Measurements from ENCODE around the gene TUBGCP6. TPM values are rescaled to one million over a fixed set of nuclear protein-coding genes. Genes with fewer than 3 reads are reported as not detected.

Gene TUBGCP6
- total and polyA plus RNA-seq, 8 donors = 37.8 to 112 (median 50.2) TPM

DNA sequence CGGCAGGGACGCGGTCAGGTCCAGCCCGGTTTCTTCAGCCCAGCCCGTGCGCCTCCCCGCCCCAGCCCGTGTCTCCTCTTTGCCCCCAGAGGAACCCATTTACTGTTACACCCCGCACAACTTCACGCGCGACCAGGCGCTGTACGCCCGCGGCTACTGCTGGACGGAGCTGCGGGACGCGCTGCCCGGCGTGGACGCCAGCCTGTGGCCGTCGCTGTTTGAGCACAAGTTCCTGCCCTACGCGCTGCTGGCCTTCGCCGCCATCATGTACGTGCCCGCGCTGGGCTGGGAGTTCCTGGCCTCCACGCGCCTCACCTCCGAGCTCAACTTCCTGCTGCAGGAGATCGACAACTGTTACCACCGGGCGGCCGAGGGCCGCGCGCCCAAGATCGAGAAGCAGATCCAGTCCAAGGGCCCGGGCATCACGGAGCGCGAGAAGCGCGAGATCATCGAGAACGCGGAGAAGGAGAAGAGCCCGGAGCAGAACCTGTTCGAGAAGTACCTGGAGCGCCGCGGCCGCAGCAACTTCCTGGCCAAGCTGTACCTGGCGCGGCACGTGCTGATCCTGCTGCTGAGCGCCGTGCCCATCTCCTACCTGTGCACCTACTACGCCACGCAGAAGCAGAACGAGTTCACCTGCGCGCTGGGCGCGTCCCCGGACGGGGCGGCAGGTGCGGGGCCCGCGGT lies 67.8 kb downstream of the TUBGCP6 start:
- TF ChIP-seq POLR2A (IDR thresholded peaks at IDR 0.05) (no peak), EP300 (IDR thresholded peaks at IDR 0.05) (no peak), POLR2AphosphoS5 (IDR thresholded peaks at IDR 0.05) (no peak)
- TF ChIP-seq, protein P1, sequence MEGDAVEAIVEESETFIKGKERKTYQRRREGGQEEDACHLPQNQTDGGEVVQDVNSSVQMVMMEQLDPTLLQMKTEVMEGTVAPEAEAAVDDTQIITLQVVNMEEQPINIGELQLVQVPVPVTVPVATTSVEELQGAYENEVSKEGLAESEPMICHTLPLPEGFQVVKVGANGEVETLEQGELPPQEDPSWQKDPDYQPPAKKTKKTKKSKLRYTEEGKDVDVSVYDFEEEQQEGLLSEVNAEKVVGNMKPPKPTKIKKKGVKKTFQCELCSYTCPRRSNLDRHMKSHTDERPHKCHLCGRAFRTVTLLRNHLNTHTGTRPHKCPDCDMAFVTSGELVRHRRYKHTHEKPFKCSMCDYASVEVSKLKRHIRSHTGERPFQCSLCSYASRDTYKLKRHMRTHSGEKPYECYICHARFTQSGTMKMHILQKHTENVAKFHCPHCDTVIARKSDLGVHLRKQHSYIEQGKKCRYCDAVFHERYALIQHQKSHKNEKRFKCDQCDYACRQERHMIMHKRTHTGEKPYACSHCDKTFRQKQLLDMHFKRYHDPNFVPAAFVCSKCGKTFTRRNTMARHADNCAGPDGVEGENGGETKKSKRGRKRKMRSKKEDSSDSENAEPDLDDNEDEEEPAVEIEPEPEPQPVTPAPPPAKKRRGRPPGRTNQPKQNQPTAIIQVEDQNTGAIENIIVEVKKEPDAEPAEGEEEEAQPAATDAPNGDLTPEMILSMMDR (IDR thresholded peaks at IDR 0.05) = no peak
- Histone ChIP-seq H3K27me3 (peaks cover 6 to 88% (median 8%) of the 10 kb centered on the region in 3 donors), H3K4me1 (peaks cover 0 to 6% (median 0%) of the 10 kb centered on the region in 4 donors), H3K9me3 (no peaks in the 10 kb centered on the region), H3K36me3 (no peaks in the 10 kb centered on the region), H3K4me3 (no peak overlapping the region), H3K27ac (no peak overlapping the region)
- no peak for DNase-seq
- intact Hi-C loops (cut with DNase I; ENCODE audit: low total_unique reads) = no loop called here
- WGBS, 5 donors = 94 to 97% (median 95%) methylated on average over 74 to 76 of the region's 76 CpGs

DNA sequence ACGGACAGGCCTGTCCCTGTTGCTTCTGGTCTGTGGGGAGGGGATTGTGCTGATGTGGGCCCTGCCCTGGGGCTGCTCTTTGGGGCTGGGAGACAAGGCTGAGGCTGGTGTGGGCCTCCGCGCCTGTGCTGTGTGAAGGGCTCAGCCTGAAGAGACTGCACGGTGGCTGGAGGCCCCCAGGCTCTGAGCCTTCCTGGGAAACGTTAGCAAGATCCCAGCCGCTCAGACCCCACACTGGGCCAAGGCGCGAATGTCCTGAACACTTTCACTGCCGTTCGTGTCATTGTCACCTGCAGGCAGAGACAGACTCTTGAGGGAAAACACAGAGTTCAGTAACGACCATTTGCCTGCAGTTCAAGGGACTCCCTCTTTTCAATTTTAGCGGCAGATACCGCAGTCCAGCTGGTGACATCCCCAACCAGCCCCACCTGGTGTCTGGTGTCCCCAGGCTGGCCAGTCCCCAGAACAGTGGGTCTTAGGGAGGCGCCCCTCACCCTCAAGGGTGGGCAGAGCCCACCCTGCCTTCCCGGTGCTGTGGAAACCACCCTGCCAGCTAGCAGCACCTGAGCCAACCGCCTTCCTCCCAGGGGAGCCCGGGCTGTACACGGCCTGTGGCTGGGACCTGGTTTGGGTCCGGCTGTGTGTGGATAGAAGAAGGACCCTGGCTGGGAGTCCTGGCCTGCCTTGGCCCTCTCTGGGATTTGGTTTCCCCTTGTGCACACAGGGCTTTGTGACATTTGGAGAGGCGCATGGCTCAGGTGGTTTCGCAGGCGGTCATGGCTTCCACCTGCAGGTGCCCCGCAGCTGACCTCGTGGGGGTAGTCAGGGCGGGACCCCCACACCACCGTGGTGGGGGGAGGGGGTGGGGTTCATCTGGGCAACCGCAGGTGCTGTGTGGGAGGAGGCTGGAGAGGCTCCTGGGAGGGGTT lies 68.6 kb downstream of the TUBGCP6 start:
- intact Hi-C loops (cut with DNase I; ENCODE audit: low total_unique reads) = no loop called here
- 75 to 78% (median 76%) methylated on average over 15 to 27 of the region's 27 CpGs for WGBS, 5 donors
- no peak for DNase-seq
- H3K36me3 ChIP-seq = no peaks in the 10 kb centered on the region
- H3K27ac ChIP-seq = no peak overlapping the region
- no peak overlapping the region for H3K4me3 ChIP-seq
- H3K4me1 ChIP-seq = peaks cover 0 to 8% (median 3%) of the 10 kb centered on the region in 4 donors
- peaks cover 12 to 96% (median 14%) of the 10 kb centered on the region in 3 donors for H3K27me3 ChIP-seq
- H3K9me3 ChIP-seq = no peaks in the 10 kb centered on the region
- TF ChIP-seq POLR2A (IDR thresholded peaks at IDR 0.05) = no peak
- TF ChIP-seq, protein P1 (IDR thresholded peaks at IDR 0.05) = no peak

DNA sequence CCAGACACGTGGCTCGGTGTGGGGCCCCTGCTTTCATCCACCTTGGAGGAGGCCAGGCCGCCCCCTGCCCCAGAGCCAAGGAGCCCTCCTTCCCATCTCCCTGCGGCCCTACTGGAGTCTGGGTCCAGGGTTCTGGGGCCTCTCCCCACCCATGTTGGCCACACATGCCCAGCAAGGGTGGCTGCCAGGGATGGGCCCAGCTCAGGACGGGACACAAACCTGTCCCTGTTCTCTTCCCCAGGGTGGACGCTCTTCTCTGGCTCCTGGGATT lies 69.7 kb downstream of the TUBGCP6 start:
- Histone ChIP-seq H3K4me3 (no peak overlapping the region), H3K27ac (no peak overlapping the region), H3K36me3 (no peaks in the 10 kb centered on the region), H3K9me3 (no peaks in the 10 kb centered on the region), H3K27me3 (peaks cover 12 to 96% (median 20%) of the 10 kb centered on the region in 3 donors), H3K4me1 (peaks cover 5 to 14% (median 9%) of the 10 kb centered on the region in 4 donors)
- 87 to 92% (median 88%) methylated on average over 5 to 6 of the region's 6 CpGs for WGBS, 5 donors
- no peak for TF ChIP-seq EP300 (IDR thresholded peaks at IDR 0.05)
- TF ChIP-seq POLR2A (IDR thresholded peaks at IDR 0.05) = no peak
- intact Hi-C loops (cut with DNase I; ENCODE audit: low total_unique reads) = no loop called here
- DNase-seq = no peak

DNA sequence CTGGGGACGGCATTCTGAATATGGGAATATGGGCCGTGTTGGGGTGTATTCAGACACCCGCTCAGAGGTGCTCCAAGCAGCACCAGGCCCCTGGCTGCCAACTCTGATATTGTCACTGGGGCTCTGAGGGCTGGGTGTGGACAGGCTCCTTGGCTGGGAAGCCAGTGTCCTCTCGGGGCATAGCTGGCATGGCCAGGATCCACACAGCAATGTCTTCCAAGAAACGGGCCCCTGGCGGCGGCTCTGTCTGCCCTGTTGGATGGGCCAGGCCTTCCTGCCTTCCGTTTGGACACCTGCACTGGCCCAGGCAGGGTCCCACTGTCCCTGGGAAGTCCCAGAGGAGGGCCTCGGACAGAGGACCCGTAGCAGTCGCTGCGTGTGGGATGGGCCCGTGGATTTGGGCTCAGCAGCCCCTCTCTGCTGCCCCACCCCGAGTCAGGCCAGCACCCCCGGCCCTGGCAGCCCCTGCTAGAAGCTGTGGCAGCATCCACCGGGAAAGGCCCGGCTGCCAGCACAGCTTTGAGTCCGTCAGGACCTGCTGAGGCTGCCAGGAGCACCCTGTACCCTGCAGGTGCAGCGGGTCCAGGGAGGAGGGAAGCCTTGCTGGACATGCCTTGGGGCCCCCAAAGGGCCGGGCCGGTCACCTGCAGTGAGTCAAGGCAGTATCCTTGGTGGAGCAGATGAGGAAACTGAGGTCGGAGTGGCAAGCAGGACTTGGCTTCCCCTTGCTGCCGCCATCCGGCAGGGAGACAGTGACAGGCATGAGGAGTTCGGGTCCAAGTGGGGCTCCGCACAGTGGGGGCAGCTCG lies 70.2 kb downstream of the TUBGCP6 start:
- intact Hi-C loops (cut with DNase I; ENCODE audit: low total_unique reads) = no loop called here
- 83 to 88% (median 87%) methylated on average over 15 to 27 of the region's 27 CpGs for WGBS, 5 donors
- no peak for DNase-seq

More for the DNA sequence above, 70.2 kb downstream of the TUBGCP6 start:
- no peak overlapping the region for H3K4me3 ChIP-seq
- H3K27ac ChIP-seq = no peak overlapping the region
- H3K4me1 ChIP-seq = peaks cover 9 to 18% (median 14%) of the 10 kb centered on the region in 4 donors
- no peaks in the 10 kb centered on the region for H3K36me3 ChIP-seq
- no peaks in the 10 kb centered on the region for H3K9me3 ChIP-seq
- no peak for TF ChIP-seq POLR2A (IDR thresholded peaks at IDR 0.05)
- TF ChIP-seq, protein P1 (IDR thresholded peaks at IDR 0.05) = no peak
- TF ChIP-seq EP300 (IDR thresholded peaks at IDR 0.05) = no peak
- peaks cover 17 to 96% (median 25%) of the 10 kb centered on the region in 3 donors for H3K27me3 ChIP-seq

Measured in stomach (tissue), 9 donors.